Middle frontal gyrus (tissue), 1 donor: ENCODE measurements around the gene CTSH.
"Not testable (repeated sequence)": the region's sequence is repeated elsewhere in the genome, so short reads cannot be mapped to it uniquely, and the experiment has no call there.

ENCODE experiments used
- DNase-seq: peaks from one replicate; pipeline ENCODE4 v3.0.0-alpha.2; 2015; ENCODE audit warnings: low spot score; ENCODE audit errors: extremely low spot score

Gene CTSH

GRCh38 chr15:78923015-78923414, 21.8 kb downstream of the CTSH start:
- no peak for DNase-seq

GRCh38 chr15:78922527-78922926, 22.3 kb downstream of the CTSH start:
- no peak for DNase-seq

- DNase-seq = no peak
Observed at GRCh38 chr15:78921940-78922339, 22.9 kb downstream of the CTSH start.

DNA sequence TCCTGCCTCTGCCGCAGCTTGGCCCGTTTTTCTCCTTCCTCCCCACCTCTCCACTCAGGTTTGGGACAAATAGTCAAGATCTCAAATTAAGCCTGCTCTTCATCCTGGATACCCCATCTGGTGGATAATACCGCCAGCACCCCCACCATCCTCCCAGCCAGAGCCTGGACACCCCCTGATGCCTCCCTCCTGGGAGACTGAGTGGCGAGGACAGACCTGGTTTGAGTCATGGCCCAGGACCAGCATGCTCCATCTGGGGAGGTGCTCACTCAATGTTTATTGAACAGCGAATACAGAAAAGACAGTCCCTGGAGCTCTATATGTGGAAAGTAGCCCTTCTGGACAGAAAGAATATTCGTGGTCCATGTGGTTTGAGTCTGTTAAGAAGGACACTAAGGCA, 23.3 kb downstream of the CTSH start:
- DNase-seq = no peak

DNA sequence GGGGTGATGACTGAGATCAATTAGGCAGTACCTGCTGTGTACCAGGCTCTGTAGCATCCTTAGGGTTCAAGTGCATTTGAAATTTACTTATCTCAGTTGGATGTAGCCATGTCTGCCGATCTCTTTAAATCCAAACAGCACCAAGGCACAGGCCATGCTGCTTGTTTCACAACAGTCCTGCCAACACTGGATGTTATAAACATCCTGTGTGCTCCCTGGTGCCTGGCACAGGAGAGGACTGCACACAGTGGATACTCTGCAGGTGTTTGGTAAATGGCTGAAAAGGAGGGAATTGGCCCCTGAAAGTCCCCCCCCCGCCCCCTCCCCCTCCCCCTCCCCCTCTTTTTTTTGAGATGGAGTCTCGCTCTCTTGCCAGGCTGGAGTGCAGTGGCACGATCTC, 27.0 kb downstream of the CTSH start:
- DNase-seq = no peak

DNA sequence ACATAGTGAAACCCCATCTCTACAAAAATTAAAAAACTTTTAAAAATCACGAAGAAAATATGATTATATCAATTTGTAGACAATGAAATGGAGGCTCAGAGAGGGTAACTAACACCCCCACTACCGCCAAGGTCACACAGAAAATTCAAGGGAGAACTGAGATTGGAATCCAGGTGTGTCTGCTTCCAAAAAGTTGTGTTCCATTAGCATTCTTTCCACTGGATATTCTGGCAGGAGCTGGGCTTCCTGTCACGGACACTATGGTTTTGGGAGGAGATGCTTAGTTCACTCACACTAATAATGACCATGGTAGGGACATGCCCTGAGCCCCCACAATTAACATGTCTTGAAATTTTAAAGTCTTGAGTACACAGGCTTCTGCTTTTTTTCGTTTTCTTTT, 28.8 kb downstream of the CTSH start:
- no peak for DNase-seq

DNA sequence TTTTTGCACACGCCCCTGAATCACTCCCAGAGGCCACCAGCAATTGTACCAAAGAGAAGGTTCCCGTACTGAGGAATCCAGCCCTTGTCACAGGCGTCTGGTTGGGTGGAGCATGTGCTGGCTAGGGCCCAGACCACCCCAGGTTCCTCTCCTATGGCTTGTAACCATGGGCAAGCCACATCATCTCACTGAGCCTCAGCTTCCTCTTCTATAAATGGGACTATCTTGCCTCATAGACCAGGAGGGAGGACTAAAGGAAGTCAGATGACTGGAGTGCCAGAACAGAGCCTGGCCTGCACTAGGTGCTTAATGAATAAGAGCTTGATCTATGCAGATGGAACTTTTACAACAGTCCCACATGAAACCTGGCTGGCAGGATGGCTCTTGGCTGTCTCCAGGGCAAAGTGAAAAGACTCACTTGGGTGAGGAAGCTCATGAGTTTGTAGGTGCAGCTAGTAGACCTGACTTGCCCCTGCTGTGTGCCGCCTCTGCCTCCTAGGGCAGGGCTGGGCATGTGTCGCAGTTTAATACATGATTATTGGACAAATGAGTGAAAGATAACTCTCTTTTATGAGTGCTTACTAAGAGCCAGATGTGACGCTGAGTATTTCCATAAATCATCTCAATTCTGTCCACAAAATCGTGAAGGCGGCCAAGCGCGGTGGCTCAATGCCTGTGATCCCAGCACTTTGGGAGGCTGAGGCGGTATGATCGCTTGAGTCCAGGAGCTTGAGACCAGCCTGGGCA, 29.3 kb downstream of the CTSH start:
- DNase-seq = no peak

DNA sequence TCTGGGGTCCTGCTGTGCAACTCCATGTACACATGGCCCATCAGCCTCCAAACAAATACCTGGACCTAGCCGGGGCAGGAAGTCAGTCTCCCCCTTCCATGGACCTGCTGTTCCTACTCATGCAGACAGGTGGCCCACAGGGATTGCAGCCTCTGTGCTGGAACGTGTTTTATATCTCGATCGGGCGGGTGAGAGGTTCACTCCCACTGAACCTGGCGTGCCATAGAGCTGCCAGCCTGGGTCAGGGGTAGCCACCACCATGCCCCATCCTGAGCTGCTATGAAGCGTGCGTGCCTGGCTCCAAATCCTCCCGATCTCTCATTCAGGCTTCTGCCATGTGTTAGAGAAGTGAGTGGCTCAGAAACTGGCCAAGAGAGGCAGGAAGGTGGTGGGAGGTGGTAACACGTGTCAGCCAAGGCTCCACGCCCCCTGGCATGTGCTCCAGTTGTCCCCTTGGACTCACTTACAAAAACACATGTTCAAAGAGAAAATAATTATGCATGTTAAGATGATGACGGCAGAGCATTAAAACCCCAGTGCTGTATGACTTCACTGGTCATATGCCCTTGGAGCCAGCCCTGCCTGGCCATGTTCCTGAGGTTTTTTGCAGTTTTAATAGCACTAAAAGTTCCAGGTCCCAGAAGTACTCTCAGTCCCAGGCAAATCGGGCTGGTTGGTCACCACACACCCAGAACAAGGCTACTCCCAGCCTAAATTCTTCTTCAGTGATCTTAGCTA, 30.6 kb downstream of the CTSH start:
- DNase-seq = no peak

GRCh38 chr15:78913012-78913411, 31.8 kb downstream of the CTSH start:
- no peak for DNase-seq

DNA sequence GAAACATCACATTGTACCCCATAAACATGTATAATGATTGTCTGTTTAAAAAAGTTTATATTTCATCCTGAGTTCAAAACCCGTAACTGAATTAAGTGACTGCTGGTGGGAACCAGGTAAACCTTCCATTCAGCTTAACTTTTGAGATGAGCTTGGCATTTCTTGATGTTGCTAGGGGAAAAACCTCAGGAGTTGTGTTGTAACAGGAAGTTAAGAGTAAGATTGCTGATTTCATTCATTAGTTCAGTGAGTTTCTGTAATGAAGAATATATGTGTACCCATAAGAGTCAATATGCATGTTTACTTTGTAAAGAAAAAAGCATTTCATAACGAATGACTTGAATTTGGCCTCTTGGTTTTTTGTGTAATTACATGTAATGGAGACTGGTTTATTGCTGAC, 32.5 kb downstream of the CTSH start:
- DNase-seq = no peak

DNA sequence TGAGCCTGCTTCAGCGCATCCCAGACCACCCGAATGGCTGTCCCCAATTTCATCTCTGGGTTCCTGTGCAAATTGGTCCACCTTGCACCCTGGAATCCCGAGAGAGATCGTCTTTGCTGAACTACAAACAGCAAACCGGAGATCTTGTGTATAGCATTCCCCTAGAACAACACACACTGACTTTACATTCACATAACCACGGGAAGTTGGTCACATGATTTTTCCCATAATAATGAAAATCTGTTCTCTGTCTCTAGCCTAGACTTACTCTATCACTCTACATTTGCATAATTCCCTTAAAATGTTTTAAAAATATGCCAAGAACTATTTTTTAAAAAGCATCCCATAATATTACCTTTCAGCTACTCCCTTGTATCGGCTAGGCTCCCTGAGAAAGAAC, 34.6 kb downstream of the CTSH start:
- no peak for DNase-seq

DNA sequence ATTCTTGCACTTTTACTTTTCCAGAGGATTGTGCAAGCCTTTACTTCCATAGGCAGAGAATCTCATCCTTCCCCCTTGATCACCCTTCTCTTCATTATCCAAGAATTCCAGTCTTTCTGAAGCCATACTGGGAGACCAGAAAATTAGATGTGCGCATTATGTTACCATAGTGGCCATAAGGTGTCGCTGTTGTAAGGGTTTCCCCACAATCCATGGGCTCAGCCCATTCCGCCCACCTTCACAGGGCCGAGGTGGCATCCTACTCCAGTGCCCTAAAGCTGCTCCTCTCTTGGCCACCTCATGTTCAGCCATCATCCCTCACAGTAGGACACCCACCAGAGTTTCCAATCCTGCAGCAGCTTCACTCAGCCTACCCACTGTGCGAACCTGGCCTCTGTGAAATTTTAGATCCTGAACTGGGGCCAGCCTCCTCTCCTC, 35.0 kb downstream of the CTSH start:
- no peak for DNase-seq

GRCh38 chr15:78909160-78909695, 35.6 kb downstream of the CTSH start:
- DNase-seq = no peak

- DNase-seq = no peak
Observed at GRCh38 chr15:78907577-78907976, 37.3 kb downstream of the CTSH start.

DNA sequence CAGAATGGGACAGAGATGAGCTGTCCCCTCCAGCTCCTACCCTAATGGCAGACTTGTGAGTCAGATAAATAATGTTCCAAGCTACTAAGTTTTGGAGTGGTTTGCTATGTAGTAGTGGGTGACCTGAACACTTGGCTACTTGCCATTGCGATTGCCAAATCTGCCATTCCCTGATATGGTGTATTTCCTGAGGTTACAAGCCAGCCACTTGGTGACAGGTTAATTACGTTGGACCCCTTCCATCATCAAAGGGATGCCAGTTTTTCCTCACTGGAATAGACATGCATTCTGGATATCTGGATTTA, 38.6 kb downstream of the CTSH start:
- no peak for DNase-seq

DNA sequence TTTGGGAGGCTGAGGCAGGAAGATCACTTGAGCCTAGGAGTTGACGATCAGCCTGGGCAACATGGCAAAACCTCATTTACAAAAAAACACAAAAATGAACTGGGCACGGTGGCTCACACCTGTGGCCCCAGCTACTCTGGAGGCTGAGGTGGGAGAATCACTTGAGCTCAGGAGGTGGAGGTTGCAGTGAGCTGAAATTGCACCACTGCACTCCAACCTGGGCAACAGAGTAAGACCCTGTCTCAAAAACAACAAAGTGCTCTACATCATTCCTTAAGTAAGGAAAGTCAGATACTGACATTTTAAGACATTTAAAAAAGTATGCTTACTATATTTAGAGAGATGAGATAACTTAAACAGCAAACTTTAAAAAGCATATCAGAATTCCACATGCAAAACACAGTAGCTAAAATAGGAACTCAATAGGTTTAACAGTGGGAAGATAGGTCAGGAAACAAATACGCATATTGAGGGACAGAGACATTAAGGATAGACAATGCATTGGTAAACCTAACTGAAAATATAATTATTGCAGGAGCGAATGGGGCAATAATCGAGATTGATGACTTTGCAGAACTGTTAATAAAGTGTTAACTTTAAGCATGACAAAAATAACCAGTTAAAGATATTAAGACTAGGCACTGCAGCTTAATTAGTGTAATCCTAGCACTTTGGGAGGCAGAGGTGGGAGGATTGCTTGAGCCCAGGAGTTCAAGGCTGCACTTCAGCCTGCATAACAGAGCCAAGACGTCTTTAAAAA, 40.1 kb downstream of the CTSH start:
- no peak for DNase-seq

DNA sequence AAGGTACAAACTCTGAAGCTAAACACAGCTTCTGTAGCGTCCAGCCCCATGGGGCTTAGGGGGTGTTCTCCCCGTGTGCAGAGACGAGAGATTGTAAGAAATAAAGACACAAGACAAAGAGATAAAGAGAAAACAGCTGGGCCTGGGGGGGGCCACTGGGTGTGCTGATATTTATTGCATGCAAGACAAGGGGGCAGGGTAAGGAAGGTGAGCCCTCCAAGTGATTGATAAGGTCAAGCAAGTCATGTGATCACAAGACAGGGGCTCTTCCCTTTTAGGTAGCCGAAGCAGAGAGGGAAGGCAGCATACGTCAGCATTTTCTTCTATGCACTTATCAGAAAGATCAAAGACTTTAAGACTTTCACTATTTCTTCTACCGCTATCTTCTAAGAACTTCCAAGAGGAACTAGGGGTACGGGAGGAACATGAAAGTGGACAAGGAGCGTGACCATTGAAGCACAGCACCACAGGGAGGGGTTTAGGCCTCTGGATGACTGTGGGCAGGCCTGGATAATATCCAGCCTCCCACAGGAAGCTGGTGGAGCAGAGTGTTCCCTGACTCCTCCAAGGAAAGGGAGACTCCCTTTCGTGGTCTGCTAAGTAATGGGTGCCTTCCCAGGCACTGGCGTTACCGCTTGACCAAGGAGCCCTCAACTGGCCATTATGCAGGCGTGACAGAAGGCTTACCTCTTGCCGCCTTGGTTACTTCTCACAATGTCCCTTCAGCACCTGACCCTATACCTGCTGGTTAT, 42.4 kb downstream of the CTSH start:
- DNase-seq = not testable (repeated sequence)

- DNase-seq = not testable (repeated sequence)
Observed at GRCh38 chr15:78900819-78901533, 43.9 kb downstream of the CTSH start.

- DNase-seq = no peak
Observed at GRCh38 chr15:78898540-78898939, 46.3 kb downstream of the CTSH start.

DNA sequence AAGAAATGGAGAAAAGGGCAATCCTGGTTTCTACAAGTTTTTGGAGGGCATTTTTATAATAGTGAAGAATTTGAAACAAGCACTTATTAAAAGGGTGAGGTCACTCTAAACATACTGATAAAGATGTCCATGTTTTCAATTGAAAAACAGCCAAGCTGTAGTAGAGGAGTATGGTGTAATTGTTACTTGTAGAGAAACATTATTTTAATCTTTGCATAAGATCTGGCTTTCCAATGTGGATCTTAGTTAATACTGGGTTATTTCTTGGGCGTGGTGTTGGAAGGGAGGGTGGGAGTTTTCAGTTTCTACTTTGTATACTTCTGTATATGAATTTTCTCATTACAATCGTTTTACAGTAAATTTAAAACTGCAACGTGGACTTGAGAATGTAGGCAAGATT, 49.4 kb downstream of the CTSH start:
- no peak for DNase-seq

DNA sequence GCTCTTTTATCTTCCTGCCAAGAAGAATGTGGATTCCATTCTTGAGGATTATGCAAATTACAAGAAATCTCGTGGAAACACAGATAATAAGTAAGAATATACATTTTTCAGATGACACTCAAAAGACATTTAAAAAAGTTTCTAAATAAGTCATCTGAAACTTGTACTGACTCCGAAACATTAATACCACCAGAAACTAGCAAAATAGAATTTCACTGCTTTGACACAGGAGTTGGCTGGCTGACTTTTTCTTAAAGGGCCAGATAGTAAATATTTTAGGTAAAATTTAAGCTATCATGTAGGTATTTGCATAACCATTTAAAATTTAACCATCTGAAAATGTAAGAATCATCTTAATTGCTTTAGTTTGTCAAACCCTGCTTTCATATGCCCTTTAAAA, 51.3 kb downstream of the CTSH start:
- no peak for DNase-seq
